Measurements from ENCODE around the gene MPEG1. TPM values are rescaled to one million over a fixed set of nuclear protein-coding genes. Genes with fewer than 3 reads are reported as not detected.

MPEG1 gene
- total RNA-seq, 1 experiment from 2014 or later: not detected

- H3K4me3 Mint-ChIP-seq (ENCODE audit: unreplicated experiment): no peak overlapping the region
- H3K4me1 ChIP-seq: no peaks in the 10 kb centered on the region
- POLR2A ChIA-PET: interaction anchor here (0.6 to 1.8 kb wide), 2 partner anchors 20 to 35 kb away, joined by 3 to 8 read pairs; partner anchors contain the start of gene DTX4
- H3K4me3 ChIP-seq (ENCODE audit: low read depth, low read length): no peak overlapping the region
- H3K9me3 Mint-ChIP-seq (ENCODE audit: unreplicated experiment): no peaks in the 10 kb centered on the region
- H3K9me3 ChIP-seq: no peaks in the 10 kb centered on the region
- intact Hi-C loops (cut with micrococcal nuclease; ENCODE audit: unreplicated experiment): loop anchor here (1.0 to 5.0 kb wide), 3 partner anchors 78 to 476 kb away; no protein-coding TSS in a partner anchor
- H3K36me3 ChIP-seq (ENCODE audit: control insufficient read depth, insufficient read depth, low read length): peaks cover 12% of the 10 kb centered on the region
- H3K27me3 Mint-ChIP-seq (ENCODE audit: insufficient read depth, unreplicated experiment): no peaks in the 10 kb centered on the region
- CTCF ChIA-PET: interaction anchor here (0.8 to 2.0 kb wide), 7 partner anchors 9 to 62 kb away, joined by 3 to 16 read pairs (median 3); partner anchors contain the start of gene DTX4
- no TSS peak for BruUV-seq (replicated peaks)
- peak; percentile 65 to 75 for TF ChIP-seq CTCF (IDR thresholded peaks at IDR 0.05; ENCODE audit: insufficient read depth in 1 of 2, low read depth in 1 of 2, low read length in 1 of 2, severe bottlenecking in 1 of 2, unreplicated experiment in 1 of 2)
- H3K36me3 Mint-ChIP-seq (ENCODE audit: insufficient read depth, unreplicated experiment): peaks cover 66% of the 10 kb centered on the region
- peak; percentile 57 to 63 for DNase-seq
- no peak overlapping the region for H3K27ac Mint-ChIP-seq (ENCODE audit: unreplicated experiment)
- no peaks in the 10 kb centered on the region for H3K27me3 ChIP-seq (replicated peaks; ENCODE audit: control insufficient read depth, insufficient read depth, low read length)
- H3K4me1 Mint-ChIP-seq (ENCODE audit: low read depth, unreplicated experiment): peaks cover 11% of the 10 kb centered on the region
These were observed 6.1 kb downstream of the MPEG1 start for GRCh38 chr11:59206635-59207034.

- Mint-ChIP-seq H3K36me3 (ENCODE audit: insufficient read depth, unreplicated experiment) (peaks cover 76% of the 10 kb centered on the region), H3K27me3 (ENCODE audit: insufficient read depth, unreplicated experiment) (no peaks in the 10 kb centered on the region), H3K27ac (ENCODE audit: unreplicated experiment) (no peak overlapping the region), H3K4me3 (ENCODE audit: unreplicated experiment) (no peak overlapping the region), H3K4me1 (ENCODE audit: low read depth, unreplicated experiment) (peaks cover 16% of the 10 kb centered on the region), H3K9me3 (ENCODE audit: unreplicated experiment) (no peaks in the 10 kb centered on the region)
- CTCF ChIA-PET: interaction anchor here (0.9 to 1.2 kb wide), 3 partner anchors 19 to 61 kb away, joined by 3 to 4 read pairs (median 4); partner anchors contain the start of gene DTX4
- BruUV-seq (replicated peaks): no TSS peak
- intact Hi-C loops (cut with micrococcal nuclease; ENCODE audit: unreplicated experiment): loop anchor here (1.0 to 5.0 kb wide), 3 partner anchors 79 to 477 kb away; no protein-coding TSS in a partner anchor
- POLR2A ChIA-PET: no interaction called here
- H3K27me3 ChIP-seq (replicated peaks; ENCODE audit: control insufficient read depth, insufficient read depth, low read length): no peaks in the 10 kb centered on the region
- no peak for TF ChIP-seq CTCF (IDR thresholded peaks at IDR 0.05; ENCODE audit: insufficient read depth in 1 of 2, low read depth in 1 of 2, low read length in 1 of 2, severe bottlenecking in 1 of 2, unreplicated experiment in 1 of 2)
- no peak overlapping the region for H3K4me3 ChIP-seq (ENCODE audit: low read depth, low read length)
- H3K9me3 ChIP-seq: no peaks in the 10 kb centered on the region
- H3K4me1 ChIP-seq: peaks cover 6% of the 10 kb centered on the region
- peaks cover 15% of the 10 kb centered on the region for H3K36me3 ChIP-seq (ENCODE audit: control insufficient read depth, insufficient read depth, low read length)
- no peak for DNase-seq
These were observed 7.1 kb downstream of the MPEG1 start for GRCh38 chr11:59205648-59206047.

- POLR2A ChIA-PET: no interaction called here
- no peaks in the 10 kb centered on the region for H3K9me3 Mint-ChIP-seq (ENCODE audit: unreplicated experiment)
- no peak for DNase-seq
- Histone ChIP-seq H3K27me3 (replicated peaks; ENCODE audit: control insufficient read depth, insufficient read depth, low read length) (no peaks in the 10 kb centered on the region), H3K9me3 (no peaks in the 10 kb centered on the region), H3K36me3 (ENCODE audit: control insufficient read depth, insufficient read depth, low read length) (peaks cover 15% of the 10 kb centered on the region), H3K4me3 (ENCODE audit: low read depth, low read length) (no peak overlapping the region), H3K4me1 (peaks cover 6% of the 10 kb centered on the region)
- BruUV-seq (replicated peaks): no TSS peak
- peaks cover 81% of the 10 kb centered on the region for H3K36me3 Mint-ChIP-seq (ENCODE audit: insufficient read depth, unreplicated experiment)
- intact Hi-C loops (cut with micrococcal nuclease; ENCODE audit: unreplicated experiment): loop anchor here (5.0 kb wide), 1 partner anchor 478 kb away; no protein-coding TSS in a partner anchor
- H3K4me3 Mint-ChIP-seq (ENCODE audit: unreplicated experiment): no peak overlapping the region
- H3K27ac Mint-ChIP-seq (ENCODE audit: unreplicated experiment): no peak overlapping the region
- peaks cover 22% of the 10 kb centered on the region for H3K4me1 Mint-ChIP-seq (ENCODE audit: low read depth, unreplicated experiment)
- no peak for TF ChIP-seq CTCF (IDR thresholded peaks at IDR 0.05; ENCODE audit: insufficient read depth in 1 of 2, low read depth in 1 of 2, low read length in 1 of 2, severe bottlenecking in 1 of 2, unreplicated experiment in 1 of 2)
- CTCF ChIA-PET: interaction anchor here (1.2 kb wide), 1 partner anchor 33 kb away, joined by 4 read pairs; the partner anchor contains the start of gene DTX4
- H3K27me3 Mint-ChIP-seq (ENCODE audit: insufficient read depth, unreplicated experiment): no peaks in the 10 kb centered on the region
These were observed 8.0 kb downstream of the MPEG1 start for GRCh38 chr11:59204746-59205145.

Data from Caco-2 (cell line).